WTC11 (cell line): Measurements from ENCODE around the gene OCSTAMP. TPM values are rescaled to one million over a fixed set of nuclear protein-coding genes. Genes with fewer than 3 reads are reported as not detected.
A peak's percentile ranks its signal among the peaks of the same experiment; 100 is the strongest.

Experiments
- ELF4 ChIP-seq: sonication (generic); formaldehyde crosslinking; IDR thresholded peaks from 2 replicates; pipeline ENCODE4 v1.8.1; 2022; ENCODE audit warnings: low read depth, mild to moderate bottlenecking, moderate library complexity, missing genetic modification reagents
- JAZF1 ChIP-seq: fragments of 250-450 bp; sonication (Bioruptor Pico); IDR thresholded peaks from 2 replicates; pipeline ENCODE4 v1.9.0; 2021; ENCODE audit warnings: moderate library complexity, mild to moderate bottlenecking, inconsistent platforms
- NFATC4 ChIP-seq: fragments of 250-450 bp; sonication (Bioruptor Pico); IDR thresholded peaks from 2 replicates; pipeline ENCODE4 v1.9.0; 2021; ENCODE audit warnings: mild to moderate bottlenecking
- PRRX2 ChIP-seq: fragments of 250-450 bp; sonication (Bioruptor Pico); IDR thresholded peaks from 2 replicates; pipeline ENCODE4 v1.8.0; 2021; ENCODE audit warnings: mild to moderate bottlenecking
- RELA ChIP-seq: sonication (generic); formaldehyde crosslinking; IDR thresholded peaks from 2 replicates; pipeline ENCODE4 v1.8.1; 2022; ENCODE audit warnings: missing genetic modification reagents, mild to moderate bottlenecking, borderline replicate concordance
- RORB ChIP-seq: fragments of 250-450 bp; sonication (Bioruptor Pico); IDR thresholded peaks from 2 replicates; pipeline ENCODE4 v1.9.0; 2021; ENCODE audit warnings: mild to moderate bottlenecking
- SMAD4 ChIP-seq: sonication (generic); formaldehyde crosslinking; IDR thresholded peaks from 2 replicates; pipeline ENCODE4 v1.8.0; 2022; ENCODE audit warnings: mild to moderate bottlenecking, missing genetic modification reagents
- SOX15 ChIP-seq: fragments of 250-450 bp; sonication (Bioruptor Pico); IDR thresholded peaks from 2 replicates; pipeline ENCODE4 v1.9.0; 2021; ENCODE audit warnings: mild to moderate bottlenecking
- TEAD1 ChIP-seq: sonication (generic); formaldehyde crosslinking; IDR thresholded peaks from 2 replicates; pipeline ENCODE4 v1.8.0; 2022; ENCODE audit warnings: mild to moderate bottlenecking, missing genetic modification reagents
- ZBTB21 ChIP-seq: sonication (generic); formaldehyde crosslinking; IDR thresholded peaks from 2 replicates; pipeline ENCODE4 v1.8.1; 2023; ENCODE audit warnings: mild to moderate bottlenecking, missing genetic modification reagents, borderline replicate concordance
- ZNF317 ChIP-seq: sonication (generic); formaldehyde crosslinking; IDR thresholded peaks from 2 replicates; pipeline ENCODE4 v1.8.1; 2023; ENCODE audit warnings: low read depth, mild to moderate bottlenecking, moderate library complexity, missing genetic modification reagents, borderline replicate concordance
- ZNF396 ChIP-seq: fragments of 250-450 bp; sonication (Bioruptor Pico); IDR thresholded peaks from 2 replicates; pipeline ENCODE4 v1.8.0; 2021; ENCODE audit warnings: mild to moderate bottlenecking, moderate library complexity, borderline replicate concordance
- ZNF416 ChIP-seq: fragments of 250-450 bp; sonication (Bioruptor Pico); IDR thresholded peaks from 2 replicates; pipeline ENCODE4 v1.9.0; 2021; ENCODE audit warnings: mild to moderate bottlenecking, inconsistent platforms
- total RNA-seq: library from RNA; stranded (reverse); gene quantifications from 3 replicates; pipeline ENCODE4 v1.2.3, GENCODE V29; 2021
- TF ChIP-seq, protein P1 (sequence below): sonication (generic); formaldehyde crosslinking; IDR thresholded peaks from 2 replicates; pipeline ENCODE4 v1.8.0; 2022; ENCODE audit warnings: missing genetic modification reagents
- TF ChIP-seq, protein P2 (sequence below): sonication (generic); formaldehyde crosslinking; IDR thresholded peaks from 2 replicates; pipeline ENCODE4 v1.8.0; 2022; ENCODE audit warnings: mild to moderate bottlenecking, missing genetic modification reagents
- TF ChIP-seq, protein P3 (sequence below): sonication (generic); formaldehyde crosslinking; IDR thresholded peaks from 2 replicates; pipeline ENCODE4 v1.8.0; 2022; ENCODE audit warnings: mild to moderate bottlenecking, missing genetic modification reagents
- TF ChIP-seq, protein P4 (sequence below): sonication (generic); formaldehyde crosslinking; IDR thresholded peaks from 2 replicates; pipeline ENCODE4 v1.8.0; 2023; ENCODE audit warnings: missing genetic modification reagents
- TF ChIP-seq, protein P5 (sequence below): sonication (generic); formaldehyde crosslinking; IDR thresholded peaks from 2 replicates; pipeline ENCODE4 v1.8.1; 2023; ENCODE audit warnings: mild to moderate bottlenecking, missing genetic modification reagents
- TF ChIP-seq, protein P6 (sequence below): sonication (generic); formaldehyde crosslinking; IDR thresholded peaks from 2 replicates; pipeline ENCODE4 v1.8.0; 2023; ENCODE audit warnings: missing genetic modification reagents, mild to moderate bottlenecking, borderline replicate concordance
- TF ChIP-seq, protein P7 (sequence below): sonication (generic); formaldehyde crosslinking; conservative IDR thresholded peaks from 2 replicates; pipeline ENCODE4 v1.8.1; 2022; ENCODE audit warnings: mild to moderate bottlenecking, missing genetic modification reagents
- TF ChIP-seq, protein P8 (sequence below): sonication (generic); formaldehyde crosslinking; IDR thresholded peaks from 2 replicates; pipeline ENCODE4 v1.8.0; 2022; ENCODE audit warnings: mild to moderate bottlenecking, missing genetic modification reagents
- TF ChIP-seq, protein P9 (sequence below): sonication (generic); formaldehyde crosslinking; IDR thresholded peaks from 2 replicates; pipeline ENCODE4 v1.8.1; 2022; ENCODE audit warnings: low read depth, missing genetic modification reagents, borderline replicate concordance

The OCSTAMP gene
- total RNA-seq, 1 experiment from 2014 or later: not detected

DNA sequence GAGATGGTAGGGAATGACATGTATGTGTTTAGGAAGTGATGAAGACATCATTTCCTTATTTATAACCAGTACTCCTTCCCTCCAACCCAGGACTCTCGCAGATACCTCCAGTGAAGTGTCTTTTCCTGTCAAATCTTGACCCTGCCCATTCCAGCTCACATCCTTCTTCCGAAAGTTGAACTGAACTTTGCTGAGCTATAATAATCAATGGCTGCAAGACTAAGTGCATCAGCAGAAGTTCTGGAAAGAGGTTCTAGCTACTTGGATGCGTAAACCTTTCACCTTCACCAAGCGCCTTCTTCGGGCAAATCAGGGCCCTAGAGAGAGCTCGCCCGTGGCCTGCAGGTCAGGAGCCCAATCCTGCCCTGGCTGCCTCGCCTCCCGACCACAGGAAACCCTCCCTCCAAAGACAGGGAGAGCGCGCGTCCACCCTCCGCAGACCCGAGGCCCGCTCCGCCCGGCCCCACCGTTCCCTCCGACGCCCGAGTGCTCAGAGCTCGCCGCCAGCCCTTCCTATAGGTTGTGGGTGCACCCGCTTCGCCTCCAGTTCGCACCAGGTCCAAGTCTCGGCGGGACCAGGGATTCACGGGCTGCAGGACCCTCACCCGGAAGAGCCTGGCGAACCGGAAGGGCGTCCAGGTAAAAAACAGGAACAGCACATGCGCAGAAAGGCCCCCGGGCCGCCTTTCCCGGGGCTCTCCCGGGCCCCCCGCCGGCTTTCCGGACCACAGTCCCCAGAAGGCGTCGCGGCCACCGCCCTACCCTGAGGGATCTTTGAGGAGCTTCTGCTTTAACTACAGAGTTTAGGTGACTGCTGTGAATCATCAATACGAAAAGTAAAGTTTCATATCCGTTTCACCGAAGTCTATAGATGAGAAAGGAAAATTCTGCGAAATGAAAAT, 37.3 kb downstream of the OCSTAMP start, which contains the start of gene ZNF334 (continued):
- TF ChIP-seq, protein P1, sequence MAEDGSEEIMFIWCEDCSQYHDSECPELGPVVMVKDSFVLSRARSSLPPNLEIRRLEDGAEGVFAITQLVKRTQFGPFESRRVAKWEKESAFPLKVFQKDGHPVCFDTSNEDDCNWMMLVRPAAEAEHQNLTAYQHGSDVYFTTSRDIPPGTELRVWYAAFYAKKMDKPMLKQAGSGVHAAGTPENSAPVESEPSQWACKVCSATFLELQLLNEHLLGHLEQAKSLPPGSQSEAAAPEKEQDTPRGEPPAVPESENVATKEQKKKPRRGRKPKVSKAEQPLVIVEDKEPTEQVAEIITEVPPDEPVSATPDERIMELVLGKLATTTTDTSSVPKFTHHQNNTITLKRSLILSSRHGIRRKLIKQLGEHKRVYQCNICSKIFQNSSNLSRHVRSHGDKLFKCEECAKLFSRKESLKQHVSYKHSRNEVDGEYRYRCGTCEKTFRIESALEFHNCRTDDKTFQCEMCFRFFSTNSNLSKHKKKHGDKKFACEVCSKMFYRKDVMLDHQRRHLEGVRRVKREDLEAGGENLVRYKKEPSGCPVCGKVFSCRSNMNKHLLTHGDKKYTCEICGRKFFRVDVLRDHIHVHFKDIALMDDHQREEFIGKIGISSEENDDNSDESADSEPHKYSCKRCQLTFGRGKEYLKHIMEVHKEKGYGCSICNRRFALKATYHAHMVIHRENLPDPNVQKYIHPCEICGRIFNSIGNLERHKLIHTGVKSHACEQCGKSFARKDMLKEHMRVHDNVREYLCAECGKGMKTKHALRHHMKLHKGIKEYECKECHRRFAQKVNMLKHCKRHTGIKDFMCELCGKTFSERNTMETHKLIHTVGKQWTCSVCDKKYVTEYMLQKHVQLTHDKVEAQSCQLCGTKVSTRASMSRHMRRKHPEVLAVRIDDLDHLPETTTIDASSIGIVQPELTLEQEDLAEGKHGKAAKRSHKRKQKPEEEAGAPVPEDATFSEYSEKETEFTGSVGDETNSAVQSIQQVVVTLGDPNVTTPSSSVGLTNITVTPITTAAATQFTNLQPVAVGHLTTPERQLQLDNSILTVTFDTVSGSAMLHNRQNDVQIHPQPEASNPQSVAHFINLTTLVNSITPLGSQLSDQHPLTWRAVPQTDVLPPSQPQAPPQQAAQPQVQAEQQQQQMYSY: no peak
- TF ChIP-seq SMAD4 (0 out of 2 replicates have a peak, but pooled peaks have one; percentile 43), ZNF317 (no peak), JAZF1 (CRISPR knock-in tag) (no peak), ZNF396 (CRISPR knock-in tag) (no peak), RORB (CRISPR knock-in tag) (no peak), PRRX2 (CRISPR knock-in tag) (no peak), ZNF416 (no peak), RELA (CRISPR knock-in tag) (peak; percentile 57; the same call in 1 of the 2 replicates), ELF4 (no peak), TEAD1 (CRISPR knock-in tag) (peak; percentile 81), ZBTB21 (CRISPR knock-in tag) (no peak), NFATC4 (CRISPR knock-in tag) (no peak), SOX15 (CRISPR knock-in tag) (no peak)
- TF ChIP-seq, protein P2, sequence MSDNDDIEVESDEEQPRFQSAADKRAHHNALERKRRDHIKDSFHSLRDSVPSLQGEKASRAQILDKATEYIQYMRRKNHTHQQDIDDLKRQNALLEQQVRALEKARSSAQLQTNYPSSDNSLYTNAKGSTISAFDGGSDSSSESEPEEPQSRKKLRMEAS (CRISPR knock-in tag): peak; percentile 78
- TF ChIP-seq, protein P3, sequence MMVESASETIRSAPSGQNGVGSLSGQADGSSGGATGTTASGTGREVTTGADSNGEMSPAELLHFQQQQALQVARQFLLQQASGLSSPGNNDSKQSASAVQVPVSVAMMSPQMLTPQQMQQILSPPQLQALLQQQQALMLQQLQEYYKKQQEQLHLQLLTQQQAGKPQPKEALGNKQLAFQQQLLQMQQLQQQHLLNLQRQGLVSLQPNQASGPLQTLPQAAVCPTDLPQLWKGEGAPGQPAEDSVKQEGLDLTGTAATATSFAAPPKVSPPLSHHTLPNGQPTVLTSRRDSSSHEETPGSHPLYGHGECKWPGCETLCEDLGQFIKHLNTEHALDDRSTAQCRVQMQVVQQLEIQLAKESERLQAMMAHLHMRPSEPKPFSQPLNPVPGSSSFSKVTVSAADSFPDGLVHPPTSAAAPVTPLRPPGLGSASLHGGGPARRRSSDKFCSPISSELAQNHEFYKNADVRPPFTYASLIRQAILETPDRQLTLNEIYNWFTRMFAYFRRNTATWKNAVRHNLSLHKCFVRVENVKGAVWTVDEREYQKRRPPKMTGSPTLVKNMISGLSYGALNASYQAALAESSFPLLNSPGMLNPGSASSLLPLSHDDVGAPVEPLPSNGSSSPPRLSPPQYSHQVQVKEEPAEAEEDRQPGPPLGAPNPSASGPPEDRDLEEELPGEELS (CRISPR knock-in tag): no peak
- TF ChIP-seq, protein P4, sequence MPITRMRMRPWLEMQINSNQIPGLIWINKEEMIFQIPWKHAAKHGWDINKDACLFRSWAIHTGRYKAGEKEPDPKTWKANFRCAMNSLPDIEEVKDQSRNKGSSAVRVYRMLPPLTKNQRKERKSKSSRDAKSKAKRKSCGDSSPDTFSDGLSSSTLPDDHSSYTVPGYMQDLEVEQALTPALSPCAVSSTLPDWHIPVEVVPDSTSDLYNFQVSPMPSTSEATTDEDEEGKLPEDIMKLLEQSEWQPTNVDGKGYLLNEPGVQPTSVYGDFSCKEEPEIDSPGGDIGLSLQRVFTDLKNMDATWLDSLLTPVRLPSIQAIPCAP (CRISPR knock-in tag): no peak
- TF ChIP-seq, protein P5, sequence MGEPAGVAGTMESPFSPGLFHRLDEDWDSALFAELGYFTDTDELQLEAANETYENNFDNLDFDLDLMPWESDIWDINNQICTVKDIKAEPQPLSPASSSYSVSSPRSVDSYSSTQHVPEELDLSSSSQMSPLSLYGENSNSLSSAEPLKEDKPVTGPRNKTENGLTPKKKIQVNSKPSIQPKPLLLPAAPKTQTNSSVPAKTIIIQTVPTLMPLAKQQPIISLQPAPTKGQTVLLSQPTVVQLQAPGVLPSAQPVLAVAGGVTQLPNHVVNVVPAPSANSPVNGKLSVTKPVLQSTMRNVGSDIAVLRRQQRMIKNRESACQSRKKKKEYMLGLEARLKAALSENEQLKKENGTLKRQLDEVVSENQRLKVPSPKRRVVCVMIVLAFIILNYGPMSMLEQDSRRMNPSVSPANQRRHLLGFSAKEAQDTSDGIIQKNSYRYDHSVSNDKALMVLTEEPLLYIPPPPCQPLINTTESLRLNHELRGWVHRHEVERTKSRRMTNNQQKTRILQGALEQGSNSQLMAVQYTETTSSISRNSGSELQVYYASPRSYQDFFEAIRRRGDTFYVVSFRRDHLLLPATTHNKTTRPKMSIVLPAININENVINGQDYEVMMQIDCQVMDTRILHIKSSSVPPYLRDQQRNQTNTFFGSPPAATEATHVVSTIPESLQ (CRISPR knock-in tag): no peak
- TF ChIP-seq, protein P6, sequence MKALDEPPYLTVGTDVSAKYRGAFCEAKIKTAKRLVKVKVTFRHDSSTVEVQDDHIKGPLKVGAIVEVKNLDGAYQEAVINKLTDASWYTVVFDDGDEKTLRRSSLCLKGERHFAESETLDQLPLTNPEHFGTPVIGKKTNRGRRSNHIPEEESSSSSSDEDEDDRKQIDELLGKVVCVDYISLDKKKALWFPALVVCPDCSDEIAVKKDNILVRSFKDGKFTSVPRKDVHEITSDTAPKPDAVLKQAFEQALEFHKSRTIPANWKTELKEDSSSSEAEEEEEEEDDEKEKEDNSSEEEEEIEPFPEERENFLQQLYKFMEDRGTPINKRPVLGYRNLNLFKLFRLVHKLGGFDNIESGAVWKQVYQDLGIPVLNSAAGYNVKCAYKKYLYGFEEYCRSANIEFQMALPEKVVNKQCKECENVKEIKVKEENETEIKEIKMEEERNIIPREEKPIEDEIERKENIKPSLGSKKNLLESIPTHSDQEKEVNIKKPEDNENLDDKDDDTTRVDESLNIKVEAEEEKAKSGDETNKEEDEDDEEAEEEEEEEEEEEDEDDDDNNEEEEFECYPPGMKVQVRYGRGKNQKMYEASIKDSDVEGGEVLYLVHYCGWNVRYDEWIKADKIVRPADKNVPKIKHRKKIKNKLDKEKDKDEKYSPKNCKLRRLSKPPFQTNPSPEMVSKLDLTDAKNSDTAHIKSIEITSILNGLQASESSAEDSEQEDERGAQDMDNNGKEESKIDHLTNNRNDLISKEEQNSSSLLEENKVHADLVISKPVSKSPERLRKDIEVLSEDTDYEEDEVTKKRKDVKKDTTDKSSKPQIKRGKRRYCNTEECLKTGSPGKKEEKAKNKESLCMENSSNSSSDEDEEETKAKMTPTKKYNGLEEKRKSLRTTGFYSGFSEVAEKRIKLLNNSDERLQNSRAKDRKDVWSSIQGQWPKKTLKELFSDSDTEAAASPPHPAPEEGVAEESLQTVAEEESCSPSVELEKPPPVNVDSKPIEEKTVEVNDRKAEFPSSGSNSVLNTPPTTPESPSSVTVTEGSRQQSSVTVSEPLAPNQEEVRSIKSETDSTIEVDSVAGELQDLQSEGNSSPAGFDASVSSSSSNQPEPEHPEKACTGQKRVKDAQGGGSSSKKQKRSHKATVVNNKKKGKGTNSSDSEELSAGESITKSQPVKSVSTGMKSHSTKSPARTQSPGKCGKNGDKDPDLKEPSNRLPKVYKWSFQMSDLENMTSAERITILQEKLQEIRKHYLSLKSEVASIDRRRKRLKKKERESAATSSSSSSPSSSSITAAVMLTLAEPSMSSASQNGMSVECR (CRISPR knock-in tag): peak; percentile 84; the same call in 1 of the 2 replicates
- TF ChIP-seq, protein P7, sequence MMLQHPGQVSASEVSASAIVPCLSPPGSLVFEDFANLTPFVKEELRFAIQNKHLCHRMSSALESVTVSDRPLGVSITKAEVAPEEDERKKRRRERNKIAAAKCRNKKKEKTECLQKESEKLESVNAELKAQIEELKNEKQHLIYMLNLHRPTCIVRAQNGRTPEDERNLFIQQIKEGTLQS (CRISPR knock-in tag): no peak
- TF ChIP-seq, protein P8, sequence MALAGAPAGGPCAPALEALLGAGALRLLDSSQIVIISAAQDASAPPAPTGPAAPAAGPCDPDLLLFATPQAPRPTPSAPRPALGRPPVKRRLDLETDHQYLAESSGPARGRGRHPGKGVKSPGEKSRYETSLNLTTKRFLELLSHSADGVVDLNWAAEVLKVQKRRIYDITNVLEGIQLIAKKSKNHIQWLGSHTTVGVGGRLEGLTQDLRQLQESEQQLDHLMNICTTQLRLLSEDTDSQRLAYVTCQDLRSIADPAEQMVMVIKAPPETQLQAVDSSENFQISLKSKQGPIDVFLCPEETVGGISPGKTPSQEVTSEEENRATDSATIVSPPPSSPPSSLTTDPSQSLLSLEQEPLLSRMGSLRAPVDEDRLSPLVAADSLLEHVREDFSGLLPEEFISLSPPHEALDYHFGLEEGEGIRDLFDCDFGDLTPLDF (CRISPR knock-in tag): no peak
- TF ChIP-seq, protein P9, sequence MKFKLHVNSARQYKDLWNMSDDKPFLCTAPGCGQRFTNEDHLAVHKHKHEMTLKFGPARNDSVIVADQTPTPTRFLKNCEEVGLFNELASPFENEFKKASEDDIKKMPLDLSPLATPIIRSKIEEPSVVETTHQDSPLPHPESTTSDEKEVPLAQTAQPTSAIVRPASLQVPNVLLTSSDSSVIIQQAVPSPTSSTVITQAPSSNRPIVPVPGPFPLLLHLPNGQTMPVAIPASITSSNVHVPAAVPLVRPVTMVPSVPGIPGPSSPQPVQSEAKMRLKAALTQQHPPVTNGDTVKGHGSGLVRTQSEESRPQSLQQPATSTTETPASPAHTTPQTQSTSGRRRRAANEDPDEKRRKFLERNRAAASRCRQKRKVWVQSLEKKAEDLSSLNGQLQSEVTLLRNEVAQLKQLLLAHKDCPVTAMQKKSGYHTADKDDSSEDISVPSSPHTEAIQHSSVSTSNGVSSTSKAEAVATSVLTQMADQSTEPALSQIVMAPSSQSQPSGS (CRISPR knock-in tag): no peak
